HG02852 (cell line): ENCODE data around the gene NDUFA13.

ENCODE experiments used
- ATAC-seq: cut with Tn5 transposase; IDR thresholded peaks from one replicate; pipeline ENCODE4 v1.9.1; 2021; ENCODE audit warnings: mild to moderate bottlenecking, moderate library complexity; ENCODE audit not compliant: unreplicated experiment

NDUFA13 gene

DNA sequence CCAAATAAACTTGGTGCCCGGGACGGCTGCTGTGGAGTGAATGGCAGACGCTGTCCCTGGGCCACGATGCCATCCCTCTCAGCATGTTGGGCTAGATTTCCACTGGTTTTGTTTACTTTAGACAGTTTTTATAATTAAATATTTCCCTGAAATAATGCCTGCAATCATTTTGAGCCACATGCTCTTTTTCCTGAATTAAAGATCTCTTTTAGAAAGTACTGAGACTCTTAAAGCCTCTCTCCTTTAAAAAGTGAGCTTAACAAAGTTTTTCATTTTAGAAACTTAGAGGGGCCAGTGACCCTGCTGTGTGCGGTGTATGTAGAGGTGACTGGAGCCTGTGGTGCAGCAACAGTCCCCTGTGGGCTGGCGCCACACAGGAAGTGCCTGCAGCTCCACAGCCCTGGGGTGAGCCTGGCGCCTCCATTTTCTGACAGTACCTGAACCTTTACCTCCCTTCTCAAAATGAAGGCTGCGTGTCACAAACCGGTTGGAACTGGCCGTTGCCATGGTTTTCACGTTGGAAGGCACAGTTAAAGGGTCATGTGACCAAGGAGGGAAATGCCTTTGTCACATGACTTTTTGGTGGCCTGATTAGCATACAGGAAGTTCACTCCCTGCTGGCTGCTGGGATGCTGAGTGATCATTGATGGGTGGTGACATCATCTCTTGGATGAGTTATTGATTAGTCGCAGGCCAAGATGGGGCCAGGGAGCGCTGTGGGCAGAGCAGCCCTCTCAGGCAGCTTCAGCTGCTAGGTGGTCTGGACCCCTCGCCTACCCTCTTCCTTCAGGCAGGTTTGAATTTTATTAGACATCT, 26.9 kb upstream of the NDUFA13 start:
- peak; percentile 65 for ATAC-seq

DNA sequence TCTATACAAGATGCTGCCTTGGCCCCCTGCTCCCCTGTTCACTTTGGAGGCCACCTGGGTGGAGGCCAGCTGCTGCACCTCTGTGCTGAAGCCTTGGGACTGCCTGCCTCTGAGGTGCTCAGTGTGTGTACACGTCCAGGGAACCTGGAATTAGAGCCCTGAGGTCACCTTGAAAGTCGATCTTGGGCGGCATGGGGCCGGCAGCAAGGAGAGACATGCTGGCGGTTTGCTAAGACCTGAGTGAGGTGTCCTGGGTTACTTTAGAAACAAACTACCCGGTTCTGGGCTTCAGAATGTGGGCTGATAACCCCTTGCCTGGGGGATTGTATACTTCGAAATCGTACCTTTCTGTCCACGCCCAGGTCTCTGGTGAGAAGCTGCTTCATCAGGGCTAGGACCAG, 26.2 kb upstream of the NDUFA13 start:
- no peak for ATAC-seq

DNA sequence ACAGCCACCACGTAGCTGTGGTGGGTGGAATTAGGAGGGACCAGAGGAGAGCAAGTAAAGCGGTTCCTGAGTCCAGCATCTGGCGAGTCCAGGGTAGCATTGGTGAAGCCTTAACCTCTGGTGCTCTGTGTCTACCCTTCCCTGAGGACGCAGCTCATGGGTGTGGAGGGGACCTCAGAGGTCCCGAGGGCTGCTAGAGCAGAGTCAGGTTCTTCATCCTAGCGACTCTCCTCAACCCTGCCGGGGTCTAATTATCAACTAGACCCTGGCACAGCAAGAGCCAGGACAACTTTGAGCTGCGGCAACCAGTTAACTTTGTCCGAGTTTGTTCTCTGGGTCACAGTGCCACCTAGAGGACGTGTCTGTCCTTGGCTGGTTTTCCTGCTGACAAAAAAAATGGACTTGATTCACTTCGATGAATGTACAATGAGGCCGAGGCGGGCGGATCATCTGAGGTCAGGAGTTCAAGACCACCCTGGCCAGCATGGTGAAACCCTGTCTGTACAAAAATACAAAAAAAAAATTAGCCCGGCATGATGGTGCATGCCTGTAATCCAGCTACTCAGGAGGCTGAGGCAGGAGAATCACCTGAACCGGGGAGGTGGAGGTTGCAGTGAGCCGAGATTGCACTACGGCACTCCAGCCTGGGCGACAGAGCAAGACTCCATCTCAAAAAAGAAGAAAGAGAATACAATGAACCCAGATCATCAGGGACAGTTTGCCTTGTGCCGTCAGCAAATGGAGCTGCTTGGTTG, 25.6 kb upstream of the NDUFA13 start:
- no peak for ATAC-seq

DNA sequence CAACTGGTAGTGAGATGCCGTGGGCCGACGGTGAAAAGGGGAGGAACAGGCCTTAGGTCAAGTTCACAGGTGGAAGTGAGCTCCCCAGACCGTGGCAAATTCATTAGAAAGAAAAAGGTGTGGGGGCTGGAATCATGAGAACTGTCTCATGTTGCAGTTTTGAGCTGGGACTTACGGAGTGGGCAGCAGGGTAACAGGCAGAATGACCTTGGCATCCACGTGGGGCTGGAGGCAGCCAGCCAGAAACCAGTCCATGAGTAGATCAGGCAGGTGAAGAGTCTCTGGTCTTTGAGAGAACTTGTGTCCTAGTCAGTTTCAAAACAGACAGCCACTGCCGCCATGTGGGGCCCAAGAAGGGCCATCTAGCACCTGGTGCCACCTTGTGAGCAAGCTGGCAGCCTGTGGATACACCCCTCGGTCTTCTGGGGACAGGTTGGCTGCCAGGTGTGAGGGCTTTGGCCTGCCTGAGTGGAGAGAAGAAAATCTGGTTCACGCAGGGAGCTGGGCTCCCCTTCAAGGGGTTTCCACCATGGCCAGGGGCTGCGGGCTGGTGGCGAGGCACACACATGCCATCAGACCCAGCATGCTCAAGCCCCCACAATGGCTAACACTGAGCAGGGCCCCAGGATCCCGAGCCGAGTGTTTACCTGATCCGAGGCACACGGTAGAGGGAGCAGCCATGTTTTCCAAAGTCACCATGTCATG, 24.6 kb upstream of the NDUFA13 start:
- ATAC-seq = no peak

DNA sequence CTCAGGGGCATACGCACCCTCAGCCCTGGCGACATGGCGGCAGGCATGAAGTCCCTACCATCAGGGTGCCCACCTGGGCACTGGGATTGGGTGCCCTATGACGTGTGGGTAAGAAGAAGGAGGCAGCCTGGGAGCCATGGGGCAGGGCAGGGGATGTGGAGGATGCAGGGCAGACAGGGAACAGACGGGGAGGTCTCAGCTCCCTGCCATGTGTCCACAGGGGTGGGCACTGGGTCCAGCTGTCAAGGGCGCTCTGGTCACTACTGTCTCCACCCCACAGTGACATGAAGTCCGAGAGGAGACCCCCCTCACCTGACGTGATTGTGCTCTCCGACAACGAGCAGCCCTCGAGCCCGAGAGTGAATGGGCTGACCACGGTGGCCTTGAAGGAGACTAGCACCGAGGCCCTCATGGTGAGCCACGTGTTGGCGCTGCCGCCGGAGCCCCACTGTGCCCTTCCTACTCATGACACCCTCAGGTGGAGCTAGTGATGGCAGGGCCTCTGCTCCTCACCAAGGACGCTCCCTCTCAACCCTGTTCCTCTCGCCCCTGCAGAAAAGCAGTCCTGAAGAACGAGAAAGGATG, 23.9 kb upstream of the NDUFA13 start:
- no peak for ATAC-seq

DNA sequence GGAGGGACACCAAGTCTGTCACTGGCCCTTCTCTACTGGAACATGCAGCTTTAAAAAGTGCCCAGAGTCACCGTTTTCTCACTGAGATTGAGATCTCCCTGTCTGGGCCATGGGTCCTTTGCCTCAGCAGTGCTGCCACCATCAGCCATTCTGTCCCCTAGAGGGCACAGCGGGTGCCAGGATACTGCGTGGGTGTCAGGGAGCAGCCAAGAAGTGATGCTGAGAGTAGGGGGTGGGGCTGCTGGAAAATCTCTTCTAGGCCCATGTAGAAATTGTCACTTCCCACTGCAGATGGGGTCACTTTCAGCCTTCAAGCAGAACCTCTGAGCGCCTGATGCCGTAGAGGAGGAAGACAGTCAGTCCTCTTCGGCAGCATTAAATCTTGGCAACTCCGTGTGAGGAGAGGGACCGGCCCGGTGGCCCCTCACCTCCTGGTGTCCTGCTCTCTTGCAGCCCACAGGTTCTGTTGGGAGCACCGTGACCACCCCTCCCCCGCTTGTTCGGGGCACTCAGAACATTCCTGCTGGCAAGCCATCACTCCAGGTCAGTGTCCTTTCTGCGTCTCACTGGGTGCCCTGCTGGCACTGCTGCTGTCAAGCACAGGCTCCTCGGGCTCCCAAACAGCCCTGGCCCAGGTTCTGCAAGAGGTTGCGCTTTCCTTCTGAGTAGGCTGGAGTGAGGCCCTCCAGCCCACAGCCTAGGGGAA, 22.0 kb upstream of the NDUFA13 start:
- no peak for ATAC-seq

DNA sequence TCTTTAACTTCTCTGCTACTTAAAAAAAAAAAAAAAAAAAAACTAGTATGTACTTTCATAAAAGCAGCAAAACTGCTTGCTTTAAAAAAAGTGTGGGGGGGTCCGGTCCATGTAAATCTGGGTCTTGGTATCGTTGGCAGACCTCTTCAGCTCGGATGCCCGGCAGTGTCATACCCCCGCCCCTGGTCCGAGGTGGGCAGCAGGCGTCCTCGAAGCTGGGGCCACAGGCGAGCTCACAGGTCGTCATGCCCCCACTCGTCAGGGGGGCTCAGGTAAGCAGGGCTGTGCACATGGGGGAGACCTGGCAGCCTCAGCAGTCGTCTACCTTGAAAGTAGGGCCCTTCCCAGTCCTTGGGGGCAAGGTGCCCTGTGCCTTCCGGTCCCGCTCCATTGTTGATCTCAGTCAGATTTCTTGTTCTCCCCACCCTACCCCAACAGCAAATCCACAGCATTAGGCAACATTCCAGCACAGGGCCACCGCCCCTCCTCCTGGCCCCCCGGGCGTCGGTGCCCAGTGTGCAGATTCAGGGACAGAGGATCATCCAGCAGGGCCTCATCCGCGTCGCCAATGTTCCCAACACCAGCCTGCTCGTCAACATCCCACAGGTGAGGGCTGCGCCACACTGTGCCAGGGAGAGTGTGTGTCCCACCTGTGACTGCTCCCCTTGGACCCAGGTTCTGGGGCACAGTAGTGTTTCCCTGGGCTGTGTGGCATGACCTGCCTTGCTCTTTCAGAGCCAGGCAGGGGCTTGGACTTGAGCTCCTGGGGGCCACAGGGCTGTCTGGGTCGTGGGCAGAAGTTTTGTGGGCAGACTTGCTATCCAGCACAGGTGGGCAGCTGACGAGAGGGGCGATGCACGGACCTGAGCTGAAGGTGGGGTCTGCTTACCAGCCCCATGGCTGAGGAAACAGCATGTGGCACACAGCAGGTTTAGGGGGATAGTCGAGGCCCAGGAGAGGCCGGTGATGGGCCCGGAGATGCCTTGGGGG, 20.1 kb upstream of the NDUFA13 start:
- no peak for ATAC-seq

DNA sequence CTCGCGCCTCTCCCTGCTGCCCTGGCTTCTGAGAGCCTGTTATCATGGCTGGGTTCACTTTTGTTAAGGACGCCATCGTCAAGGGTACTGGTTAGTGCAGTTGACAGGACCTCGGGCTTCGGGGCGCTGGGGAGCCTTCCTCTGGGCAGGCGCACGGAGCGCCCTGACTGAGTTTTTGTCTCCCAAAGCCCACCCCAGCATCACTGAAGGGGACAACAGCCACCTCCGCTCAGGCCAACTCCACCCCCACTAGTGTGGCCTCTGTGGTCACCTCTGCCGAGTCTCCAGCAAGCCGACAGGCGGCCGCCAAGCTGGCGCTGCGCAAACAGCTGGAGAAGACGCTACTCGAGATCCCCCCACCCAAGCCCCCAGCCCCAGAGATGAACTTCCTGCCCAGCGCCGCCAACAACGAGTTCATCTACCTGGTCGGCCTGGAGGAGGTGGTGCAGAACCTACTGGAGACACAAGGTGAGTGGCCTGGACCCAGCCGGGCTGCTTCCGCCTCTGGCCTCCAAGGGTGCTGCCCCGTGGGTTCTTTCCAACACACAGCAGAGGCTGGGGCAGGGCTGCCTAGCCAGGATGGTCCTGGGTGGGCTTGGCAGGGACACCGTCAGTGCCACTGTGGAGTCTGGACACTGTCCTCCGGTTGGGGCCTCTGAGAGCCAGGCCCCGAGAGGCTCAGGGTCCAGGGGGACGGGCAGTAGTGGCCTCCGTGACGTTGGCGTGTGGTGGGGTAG, 17.6 kb upstream of the NDUFA13 start:
- ATAC-seq = no peak

DNA sequence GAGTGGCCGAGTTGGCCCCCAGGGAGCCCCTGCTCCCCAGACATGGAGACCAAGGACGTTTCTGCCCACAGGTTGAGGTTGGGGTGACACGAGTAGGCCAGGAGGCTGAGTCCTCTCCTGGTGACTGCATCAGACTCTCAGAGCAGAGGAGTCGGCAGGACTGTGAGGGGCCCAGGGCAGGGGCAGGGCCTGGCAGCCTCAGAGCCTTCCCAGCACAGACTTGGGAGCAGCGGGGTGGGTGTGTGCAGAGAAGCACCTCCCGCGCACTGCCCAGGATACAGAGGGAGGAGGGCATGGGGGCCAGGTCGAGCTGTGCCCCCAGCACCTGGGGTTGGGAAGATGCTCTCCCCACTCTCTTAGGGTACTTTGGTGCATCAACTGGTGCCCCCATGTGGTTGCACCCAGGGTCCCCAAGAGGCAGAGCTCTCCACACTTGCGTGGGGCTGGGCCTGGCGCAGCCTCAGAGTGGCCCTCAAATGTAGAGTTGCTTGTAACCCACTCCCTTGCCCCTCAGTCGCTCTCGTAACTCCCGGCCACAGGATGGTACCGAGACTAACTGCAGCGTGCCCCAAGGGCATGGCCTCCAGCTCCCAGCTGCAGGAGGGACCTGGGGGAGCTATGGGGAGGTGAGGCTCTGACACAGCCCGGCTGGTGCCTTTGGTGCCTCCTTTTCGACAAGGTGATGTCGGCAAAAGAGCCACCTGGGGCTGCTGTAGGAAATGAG, 16.6 kb upstream of the NDUFA13 start:
- no peak for ATAC-seq

DNA sequence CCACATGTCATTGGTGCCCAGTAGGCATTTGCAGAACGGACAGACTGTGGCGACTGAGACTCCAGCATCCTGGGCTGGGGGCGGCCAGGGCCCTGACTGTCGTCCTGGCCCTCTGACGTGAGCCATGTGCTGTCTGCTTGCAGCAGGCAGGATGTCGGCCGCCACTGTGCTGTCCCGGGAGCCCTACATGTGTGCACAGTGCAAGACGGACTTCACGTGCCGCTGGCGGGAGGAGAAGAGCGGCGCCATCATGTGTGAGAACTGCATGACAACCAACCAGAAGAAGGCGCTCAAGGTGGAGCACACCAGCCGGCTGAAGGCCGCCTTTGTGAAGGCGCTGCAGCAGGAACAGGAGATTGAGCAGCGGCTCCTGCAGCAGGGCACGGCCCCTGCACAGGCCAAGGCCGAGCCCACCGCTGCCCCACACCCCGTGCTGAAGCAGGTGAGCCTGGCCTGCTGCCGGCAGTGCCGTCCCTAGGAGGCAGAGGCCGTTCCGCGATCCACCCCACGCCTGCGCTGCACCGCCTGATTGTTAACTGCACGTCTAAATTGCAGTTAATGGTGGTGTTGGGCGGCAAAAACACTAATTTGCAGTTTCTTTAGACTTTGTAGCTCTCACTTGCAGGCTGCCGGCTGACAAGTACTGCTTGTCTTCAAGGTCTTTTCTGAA, 14.9 kb upstream of the NDUFA13 start:
- no peak for ATAC-seq

DNA sequence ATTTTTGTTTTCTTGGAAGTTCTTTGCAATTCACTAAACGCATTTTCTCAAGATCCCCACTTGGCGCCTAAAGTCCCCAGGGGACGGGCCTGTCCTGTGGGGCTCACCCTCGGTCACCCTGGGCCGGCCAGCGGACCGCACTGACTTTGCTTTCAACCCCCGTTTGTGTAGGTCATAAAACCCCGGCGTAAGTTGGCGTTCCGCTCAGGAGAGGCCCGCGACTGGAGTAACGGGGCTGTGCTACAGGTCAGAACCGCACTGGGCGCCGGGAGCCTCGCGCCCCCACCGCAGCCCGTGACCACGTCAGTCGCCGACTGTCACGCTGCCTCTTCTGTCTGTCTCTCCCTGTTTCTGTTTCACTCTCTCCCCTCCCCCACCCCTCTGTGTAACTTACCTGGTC, 14.2 kb upstream of the NDUFA13 start:
- no peak for ATAC-seq

DNA sequence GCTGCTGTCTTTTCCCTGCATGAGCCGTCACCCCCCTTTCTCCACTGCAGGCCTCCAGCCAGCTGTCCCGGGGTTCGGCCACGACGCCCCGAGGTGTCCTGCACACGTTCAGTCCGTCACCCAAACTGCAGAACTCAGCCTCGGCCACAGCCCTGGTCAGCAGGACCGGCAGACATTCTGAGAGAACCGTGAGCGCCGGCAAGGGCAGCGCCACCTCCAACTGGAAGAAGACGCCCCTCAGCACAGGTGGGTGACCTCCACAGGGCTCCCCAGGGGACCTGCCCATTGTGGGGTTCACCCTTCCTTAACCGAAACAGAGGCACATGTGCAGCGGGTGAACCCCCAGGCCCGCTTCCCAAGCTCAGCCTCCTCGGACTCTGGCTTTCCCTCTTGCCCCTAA, 13.7 kb upstream of the NDUFA13 start:
- no peak for ATAC-seq

DNA sequence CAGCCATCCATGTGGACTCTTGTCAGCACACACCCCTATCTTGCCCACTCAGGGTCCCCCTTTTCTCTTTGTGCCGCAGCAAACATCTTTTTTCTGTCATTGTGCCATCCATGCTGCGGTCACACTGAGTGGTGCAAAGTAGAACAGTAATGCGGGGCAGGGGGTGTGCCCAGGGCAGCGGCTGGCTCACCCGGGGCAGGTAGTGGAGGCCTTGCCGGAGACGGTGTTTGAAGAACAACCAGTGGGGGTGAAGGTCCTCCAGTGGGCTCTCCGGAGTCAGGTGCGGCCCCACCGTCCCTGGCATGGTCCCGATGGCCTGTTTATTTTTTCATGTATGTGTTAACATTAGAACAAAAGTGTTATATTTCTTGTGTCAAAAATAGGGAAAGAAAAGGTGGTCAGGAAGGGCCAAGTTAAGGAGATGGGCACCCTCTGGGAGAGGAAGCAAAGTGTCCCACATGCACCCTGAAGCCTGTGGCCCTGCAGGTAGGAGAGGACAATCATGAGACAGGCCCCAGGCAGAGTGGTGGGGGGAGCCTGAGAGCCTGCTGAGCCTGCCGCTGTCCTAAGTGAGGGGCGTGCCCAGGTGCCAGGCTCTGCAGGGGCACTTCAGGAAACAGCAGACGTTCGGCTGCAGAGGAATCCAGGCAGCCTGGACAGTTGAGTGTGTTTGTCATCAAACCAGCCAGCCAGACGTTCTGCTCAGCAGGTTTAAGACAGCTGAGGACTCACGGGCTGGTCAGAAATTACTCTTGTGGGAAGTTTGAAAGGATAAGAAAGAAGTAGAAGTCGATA, 13.0 kb upstream of the NDUFA13 start:
- no peak for ATAC-seq

DNA sequence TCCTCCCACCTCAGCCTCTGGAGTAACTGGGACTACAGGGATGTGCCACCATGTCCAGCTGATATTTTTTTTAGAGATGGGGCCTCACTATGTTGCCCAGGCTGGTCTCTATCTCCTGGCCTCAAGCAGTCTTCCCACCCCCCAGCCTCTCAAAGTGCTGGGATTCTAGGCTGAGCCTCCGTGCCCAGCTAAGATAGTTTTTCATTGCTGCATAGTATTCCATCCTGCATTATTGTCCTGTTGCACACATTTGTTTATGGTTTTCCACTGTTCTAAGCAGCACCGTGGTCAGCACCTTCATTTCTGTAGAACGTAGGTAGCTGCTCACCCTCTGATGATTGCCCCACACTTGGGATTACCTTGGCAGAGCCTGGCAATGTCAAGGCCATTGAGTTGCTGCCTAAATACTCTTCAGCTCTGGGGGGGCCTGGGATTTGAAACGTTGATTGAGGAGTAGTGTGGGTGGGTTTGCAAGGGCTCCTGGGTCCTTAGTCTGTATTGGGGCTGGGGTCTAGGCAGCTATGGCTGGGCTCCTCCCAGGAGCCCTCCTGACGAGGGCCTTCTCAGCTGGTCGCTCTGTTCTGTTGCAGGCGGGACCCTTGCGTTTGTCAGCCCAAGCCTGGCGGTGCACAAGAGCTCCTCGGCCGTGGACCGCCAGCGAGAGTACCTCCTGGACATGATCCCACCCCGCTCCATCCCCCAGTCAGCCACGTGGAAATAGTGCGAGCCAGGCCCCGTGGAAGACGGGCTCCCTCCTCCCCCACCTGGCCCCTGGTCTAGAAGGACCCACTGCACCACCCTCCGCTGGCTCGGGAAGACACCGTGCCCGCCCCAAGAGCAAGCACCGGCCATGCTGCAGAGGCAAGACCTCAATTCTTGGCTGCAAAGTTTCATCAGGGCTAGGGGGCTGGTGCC, 11.0 kb upstream of the NDUFA13 start:
- no peak for ATAC-seq

DNA sequence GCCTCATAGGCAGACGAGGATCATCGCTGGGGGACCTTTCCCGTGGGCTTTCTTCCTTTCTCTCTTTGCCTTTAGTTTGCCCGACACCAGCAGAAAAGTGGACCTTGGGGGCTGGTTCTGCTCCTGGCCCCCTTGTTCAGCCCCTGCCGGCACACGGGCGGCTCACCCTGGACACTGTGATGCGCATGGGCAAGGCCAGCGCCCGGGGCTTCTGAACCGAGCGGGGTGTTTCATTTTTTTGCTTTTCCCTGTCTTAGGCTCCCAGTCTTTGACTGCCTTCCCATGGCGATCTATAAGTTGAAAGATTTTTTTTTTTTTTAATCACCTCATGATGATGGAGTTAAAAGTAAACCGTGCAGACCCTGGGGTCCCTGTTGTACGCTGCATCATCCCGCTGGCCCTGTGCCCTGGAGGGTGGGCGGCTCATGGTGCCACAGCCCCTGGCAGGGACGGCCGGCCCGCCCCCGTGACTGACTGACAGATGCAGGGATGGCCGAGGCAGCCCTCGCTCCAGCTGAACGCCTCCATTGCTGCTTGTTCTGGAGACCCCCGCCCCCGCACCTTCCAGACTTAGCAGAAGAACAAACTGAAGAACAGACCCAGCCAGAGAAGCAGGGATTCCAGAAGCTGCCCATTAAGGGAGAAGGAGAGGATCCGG, 10.2 kb upstream of the NDUFA13 start:
- no peak for ATAC-seq
